ENCODE results near the gene TTN.
"Not testable (repeated sequence)": the region's sequence is repeated elsewhere in the genome, so short reads cannot be mapped to it uniquely, and the experiment has no call there.

Gene TTN

GRCh38 chr2:178526256-178526655, 281.0 kb downstream of the TTN start:
- DNase-seq: no peak

DNA sequence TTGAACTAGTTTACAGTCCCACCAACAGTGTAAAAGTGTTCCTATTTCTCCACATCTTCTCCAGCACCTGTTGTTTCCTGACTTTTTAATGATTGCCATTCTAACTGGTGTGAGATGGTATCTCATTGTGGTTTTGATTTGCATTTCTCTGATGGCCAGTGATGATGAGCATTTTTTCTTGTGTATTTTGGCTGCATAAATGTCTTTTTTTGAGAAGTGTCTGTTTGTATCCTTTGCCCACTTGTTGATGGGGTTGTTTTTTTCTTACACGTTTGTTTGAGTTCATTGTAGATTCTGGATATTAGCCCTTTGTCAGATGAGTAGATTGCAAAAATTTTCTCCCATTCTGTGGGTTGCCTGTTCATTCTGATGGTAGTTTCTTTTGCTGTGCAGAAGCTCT, 281.8 kb downstream of the TTN start:
- not testable (repeated sequence) for DNase-seq

- DNase-seq: not testable (repeated sequence)
These were observed 282.2 kb downstream of the TTN start for GRCh38 chr2:178525010-178525409.

DNA sequence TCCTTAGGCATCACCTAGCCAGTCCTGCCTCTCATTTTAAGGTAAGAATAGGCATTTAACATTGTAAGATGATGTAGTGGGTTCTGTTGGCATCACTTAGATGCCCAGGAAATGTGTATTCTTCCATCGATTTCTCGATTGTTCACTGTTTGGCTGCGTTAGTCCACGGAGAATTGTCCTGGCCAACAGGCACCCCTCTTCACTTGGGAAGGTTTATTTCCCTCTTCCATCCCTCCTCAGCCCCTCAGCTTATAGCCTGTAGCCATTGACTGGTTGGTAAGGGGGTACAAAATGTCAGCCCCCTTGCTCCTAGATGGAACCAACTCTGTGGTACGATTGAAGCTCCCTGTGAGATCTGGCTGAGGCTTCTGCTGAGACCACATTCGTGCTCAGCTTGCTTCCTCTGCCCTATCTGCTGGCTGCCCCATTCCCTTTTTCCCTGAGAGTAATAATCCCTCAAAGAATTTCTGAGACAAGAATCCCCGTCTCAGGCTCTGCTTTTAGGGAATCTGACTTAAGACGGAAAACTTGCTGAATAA, 283.6 kb downstream of the TTN start:
- no peak for DNase-seq

GRCh38 chr2:178522950-178523595, 284.1 kb downstream of the TTN start:
- peak; percentile 87 for DNase-seq

DNA sequence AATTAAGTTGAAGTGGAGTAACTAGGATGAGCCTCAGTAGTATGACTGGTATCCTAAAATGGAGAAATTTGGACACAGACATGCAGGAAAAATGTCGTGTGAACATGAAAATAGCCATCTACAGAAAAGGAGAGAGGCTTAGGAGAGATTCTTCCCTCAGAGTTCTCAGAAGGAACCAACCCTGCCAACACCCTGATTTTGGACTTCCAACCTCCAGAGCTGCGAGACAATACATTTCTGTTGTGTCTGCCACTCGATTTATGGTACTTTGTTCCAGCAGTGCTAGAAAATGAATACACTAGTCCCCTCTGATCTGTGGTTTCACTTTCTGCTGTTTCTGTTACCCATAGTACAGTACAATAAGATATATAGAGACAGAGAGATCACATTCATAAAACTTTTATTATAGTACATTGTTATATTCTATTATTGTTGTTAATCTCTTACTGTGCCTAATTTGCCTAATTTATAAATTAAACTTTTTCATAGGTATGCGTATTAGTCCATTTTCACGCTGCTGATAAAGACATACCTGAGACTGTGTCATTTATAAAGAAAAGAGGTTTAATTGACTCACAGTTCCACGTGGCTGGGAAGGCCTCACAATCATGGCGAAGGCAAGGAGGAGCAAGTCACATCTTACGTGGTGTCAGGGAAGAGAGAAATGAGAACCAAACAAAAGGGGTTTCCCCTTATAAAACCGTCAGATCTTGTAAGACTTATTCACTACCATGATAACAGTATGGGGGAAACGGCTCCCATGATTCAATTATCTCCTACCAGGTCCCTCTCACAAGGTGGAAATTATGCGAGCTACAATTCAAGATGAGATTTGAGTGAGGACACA, 285.7 kb downstream of the TTN start:
- DNase-seq: no peak

- DNase-seq: no peak
These were observed 289.7 kb downstream of the TTN start for GRCh38 chr2:178517496-178517895.

DNA sequence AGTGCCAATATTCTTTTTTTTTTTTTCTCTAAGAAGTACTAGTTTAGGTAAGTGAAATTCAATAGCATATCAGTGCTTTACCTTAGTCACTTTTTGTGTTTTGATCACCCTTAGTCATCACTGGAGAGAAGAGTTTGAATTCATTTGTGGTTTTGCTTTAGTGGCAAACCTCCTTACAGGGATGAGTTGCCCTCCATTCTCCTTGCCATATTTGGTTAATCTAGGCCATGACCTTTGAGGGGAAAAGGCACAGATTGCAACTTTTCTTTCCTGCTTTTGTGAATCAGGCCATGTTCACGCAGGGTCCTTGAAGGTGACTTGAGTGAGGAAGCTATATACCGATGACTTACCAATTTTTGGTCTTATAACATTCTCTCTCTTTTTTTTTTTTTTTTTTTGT, 292.6 kb downstream of the TTN start:
- no peak for DNase-seq

DNA sequence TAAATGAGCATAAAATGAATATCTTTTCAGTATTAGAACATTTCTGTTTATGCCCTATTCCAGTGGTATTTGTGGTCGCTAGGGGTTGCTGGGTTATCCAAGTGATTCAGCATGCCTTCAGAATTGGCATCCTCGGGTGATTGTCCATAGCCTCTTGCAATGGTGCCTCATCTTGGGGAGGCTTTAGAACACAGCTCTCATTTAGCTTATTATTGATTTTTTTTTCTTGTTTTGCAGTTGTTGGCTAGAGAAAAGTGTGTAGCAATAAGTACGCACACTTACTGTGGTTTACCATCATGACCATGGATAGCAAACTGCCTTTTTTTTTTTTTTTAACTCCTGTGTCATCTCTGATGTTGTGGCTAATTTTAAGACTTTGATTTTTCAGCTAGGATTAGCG, 293.3 kb downstream of the TTN start:
- no peak for DNase-seq

DNA sequence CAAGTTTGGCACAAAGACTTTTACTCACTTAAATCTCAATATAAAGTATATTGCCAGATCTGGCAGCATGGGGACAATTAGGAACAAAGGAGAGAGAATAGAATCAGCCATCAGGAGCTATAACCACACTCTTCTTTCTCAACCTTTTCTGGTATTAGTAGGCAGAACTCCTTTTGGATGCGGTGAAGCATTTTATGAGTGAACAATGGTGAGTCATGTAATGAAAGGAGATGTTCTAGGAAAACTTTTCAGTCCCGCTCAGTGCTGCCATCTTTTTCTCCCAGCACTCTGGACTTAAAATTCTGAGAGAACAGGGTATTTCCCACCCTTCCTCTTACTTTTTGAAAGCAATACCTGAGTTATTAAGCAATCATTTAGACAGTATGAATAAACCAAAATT, 294.7 kb downstream of the TTN start:
- DNase-seq: no peak

DNA sequence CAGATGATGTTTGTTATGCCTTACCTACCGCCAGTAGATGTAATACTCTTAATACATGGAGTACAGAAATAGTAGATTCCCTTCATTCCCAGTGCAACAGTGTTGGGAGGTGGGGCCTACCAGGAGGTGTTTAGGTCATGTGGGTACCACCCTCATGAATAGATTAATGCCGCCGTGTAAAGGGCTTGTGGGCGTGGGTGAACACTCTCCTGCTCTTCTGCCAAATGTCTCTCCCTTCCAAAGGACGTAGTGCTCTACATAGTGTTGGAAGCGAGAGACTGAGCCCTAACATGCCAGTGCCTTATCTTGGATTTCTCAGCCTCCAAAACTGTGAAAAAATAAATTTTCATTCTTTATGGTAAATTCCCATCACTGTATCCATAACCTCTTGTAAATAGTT, 296.8 kb downstream of the TTN start:
- DNase-seq: no peak

- no peak for DNase-seq
These were observed 298.6 kb downstream of the TTN start for GRCh38 chr2:178508646-178509045.

GRCh38 chr2:178506949-178507348, 300.3 kb downstream of the TTN start:
- DNase-seq: no peak

DNA sequence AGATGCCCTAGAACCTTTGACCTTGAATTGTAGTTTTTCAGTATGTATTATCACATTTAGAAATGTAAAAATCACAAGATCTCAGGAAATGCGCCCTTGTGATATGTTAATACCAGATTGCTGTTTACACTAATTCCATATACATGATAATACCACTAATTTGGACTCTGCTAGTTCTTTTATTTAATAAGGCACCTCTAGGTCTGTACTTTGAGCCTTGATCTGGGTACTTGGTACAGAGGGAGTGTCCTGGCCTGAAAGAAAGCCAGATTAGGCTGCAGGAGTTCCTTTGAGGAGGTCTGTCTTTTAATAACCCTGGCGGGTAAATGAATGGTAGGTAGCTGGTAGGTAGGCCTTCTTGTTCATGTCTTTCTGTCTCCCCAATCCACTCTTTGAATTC, 300.7 kb downstream of the TTN start:
- no peak for DNase-seq

GRCh38 chr2:178506101-178506500, 301.1 kb downstream of the TTN start:
- DNase-seq: no peak

DNA sequence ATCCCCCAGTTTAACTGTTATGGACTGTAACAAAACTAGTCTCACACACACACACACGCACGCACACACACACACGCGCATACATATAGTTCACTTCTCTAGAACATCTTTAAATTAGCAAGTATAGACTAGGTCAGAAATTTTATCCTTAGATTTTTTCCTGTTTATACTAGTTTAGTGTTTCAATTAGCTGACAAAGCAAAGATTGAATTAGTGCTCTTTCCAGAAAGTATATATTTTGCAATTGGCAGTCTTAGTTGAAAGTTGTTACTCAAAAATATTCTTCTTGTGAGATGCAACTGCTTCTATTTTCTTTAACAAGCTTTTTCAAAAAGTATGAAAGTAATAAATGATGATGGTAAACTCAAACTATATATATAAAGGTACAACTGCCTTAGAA, 304.5 kb downstream of the TTN start:
- no peak for DNase-seq

DNA sequence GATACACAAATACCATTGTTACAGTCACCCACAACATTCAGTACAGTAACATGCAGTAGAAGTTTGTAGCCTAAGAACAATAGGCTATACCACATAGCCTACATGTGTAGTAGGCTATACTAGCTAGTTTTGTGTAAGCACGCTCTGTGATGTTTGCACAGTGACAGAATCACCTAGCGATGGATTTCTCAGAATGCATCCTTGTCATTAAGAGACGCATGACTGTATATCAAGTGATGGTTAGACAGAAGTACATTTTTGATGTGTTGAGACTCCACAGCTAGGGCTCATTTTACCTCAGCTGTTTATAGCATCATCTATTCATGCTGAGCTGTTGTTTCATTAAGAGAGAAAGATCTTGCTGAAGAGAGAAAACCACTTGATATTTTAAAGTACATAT, 307.6 kb downstream of the TTN start:
- no peak for DNase-seq

- DNase-seq: no peak
These were observed 309.1 kb downstream of the TTN start for GRCh38 chr2:178498137-178498536.

- no peak for DNase-seq
These were observed 311.2 kb downstream of the TTN start for GRCh38 chr2:178496049-178496448.

GRCh38 chr2:178491612-178492011, 315.6 kb downstream of the TTN start:
- DNase-seq: no peak

GRCh38 chr2:178485356-178485755, 321.9 kb downstream of the TTN start:
- DNase-seq: no peak

- no peak for DNase-seq
These were observed 322.8 kb downstream of the TTN start for GRCh38 chr2:178484245-178485041.

- no peak for DNase-seq
These were observed 324.8 kb downstream of the TTN start for GRCh38 chr2:178482437-178482836.
